Transverse colon (tissue), 4 donors: ENCODE data around the gene CFAP54. TPM values are rescaled to one million over a fixed set of nuclear protein-coding genes. Genes with fewer than 3 reads are reported as not detected.
A peak's percentile ranks its signal among the peaks of the same experiment; 100 is the strongest.

Source experiments
- DNase-seq: peaks from one replicate; pipeline ENCODE4 v3.0.0-alpha.2; 2019
- H3K27ac ChIP-seq, 4 donors: fragments of 200-600 bp; sonication (generic); 2 replicates each; pipeline ENCODE4 v1.5.1; 2016 to 2018; ENCODE audit warnings: inconsistent platforms in 4 of 4
- H3K27me3 ChIP-seq: fragments of 200-600 bp; sonication (generic); 2 replicates; pipeline ENCODE4 v1.5.1; 2017; ENCODE audit warnings: inconsistent platforms
- H3K36me3 ChIP-seq, 4 donors: fragments of 200-600 bp; sonication (generic); 2 replicates each; pipeline ENCODE4 v1.5.1; 2017 to 2019; ENCODE audit warnings: inconsistent platforms in 4 of 4
- H3K4me1 ChIP-seq, 4 donors: fragments of 200-600 bp; sonication (generic); 2 replicates each; pipeline ENCODE4 v1.5.1; 2017 to 2020; ENCODE audit warnings: inconsistent platforms in 4 of 4
- H3K4me3 ChIP-seq, 4 donors: fragments of 200-600 bp; sonication (generic); 1 replicate in 1 of 4; 2 replicates in 3 of 4; pipeline versions ENCODE4 v1.5.1 to v1.6.1; 2017 to 2019; ENCODE audit warnings: inconsistent platforms in 4 of 4
- H3K9me3 ChIP-seq, 2 donors: fragments of 200-600 bp; sonication (generic); 2 replicates each; pipeline ENCODE4 v1.5.1; 2017 to 2019; ENCODE audit warnings: inconsistent platforms in 2 of 2
- EP300 ChIP-seq: sonication (generic); formaldehyde crosslinking; IDR thresholded peaks from one replicate; pipeline ENCODE4 v1.6.1; 2017; ENCODE audit warnings: antibody characterized with exemption, low read depth
- POLR2A ChIP-seq: fragments of 450-650 bp; IDR thresholded peaks from one replicate; pipeline ENCODE4 v1.6.1; 2016; ENCODE audit warnings: antibody characterized with exemption, mild to moderate bottlenecking, moderate library complexity
- POLR2AphosphoS5 ChIP-seq, 3 donors: sonication (generic); formaldehyde crosslinking; IDR thresholded peaks; one replicate each; pipeline ENCODE4 v1.6.1; 2016; ENCODE audit warnings: antibody characterized with exemption in 3 of 3
- WGBS, 2 donors: methylation state at CpG; one replicate each; pipeline ENCODE4 v1.1.5; 2018; ENCODE audit warnings: low coverage in 1 of 2; 5-methylcytosine and 5-hydroxymethylcytosine counted together
- in situ Hi-C, 4 donors: fragments of 200-750 bp; cut with MboI; loops; one replicate each; pipeline versions ENCODE4 v1.15.0 to v1.15.1; 2017; ENCODE audit warnings: low sequenced_read_pairs in 3 of 4, low pct_ligation_motif_present in 1 of 4, low pct_unique_long_range_greater_than_20kb in 1 of 4
- intact Hi-C: fragments of 100-400 bp; cut with DNase I; formaldehyde crosslinking; loops from one replicate; pipeline ENCODE4 v1.15.1; 2023; ENCODE audit warnings: low total_unique reads
- total RNA-seq, 4 donors: library from RNA; depleted of rRNA; stranded (reverse); fragments of >200 nt; gene quantifications; one replicate each; pipeline ENCODE4 v1.1.0, GENCODE V29; 2016
- TF ChIP-seq, protein P1 (sequence below), 5 experiments: fragments of 200-600 bp in 3 of 5; fragments of 450-650 bp in 2 of 5; sonication (generic) in 3 of 5; IDR thresholded peaks; 1 replicate in 2 of 5; 2 replicates in 3 of 5; pipeline ENCODE4 v1.5.1; 2016 to 2017; ENCODE audit warnings: antibody characterized with exemption in 5 of 5, inconsistent platforms in 3 of 5, mild to moderate bottlenecking in 2 of 5, moderate library complexity in 1 of 5

CFAP54 gene
- total RNA-seq, 4 donors from 2014 or later = 0.14 to 22.3 (median 2.1) TPM; not detected in 1

DNA sequence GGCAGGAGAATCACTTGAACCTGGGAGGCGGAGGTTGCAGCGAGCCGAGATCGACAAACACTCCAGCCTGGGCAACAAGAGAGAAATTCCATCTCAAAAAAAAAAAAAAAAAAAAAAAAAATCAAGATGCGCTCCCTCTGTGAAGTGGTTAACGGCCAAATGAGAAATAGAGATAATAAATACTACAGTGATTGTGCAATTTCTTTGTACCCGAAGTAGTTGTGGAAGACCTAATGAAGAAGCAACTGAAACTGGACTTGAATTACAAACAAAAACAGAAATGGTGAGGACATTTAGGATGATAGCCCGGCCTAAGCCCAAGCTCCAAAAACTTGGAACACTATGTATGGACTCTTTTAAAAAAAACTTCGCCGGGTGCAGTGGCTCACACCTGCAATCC lies 45.0 kb upstream of the CFAP54 start:
- WGBS, 2 donors = 80 to 94% methylated on average over 9 to 10 of the region's 10 CpGs
- peaks cover 0 to 2% (median 0%) of the 10 kb centered on the region in 4 donors for H3K4me1 ChIP-seq
- no peaks in the 10 kb centered on the region for H3K27me3 ChIP-seq
- TF ChIP-seq POLR2A (no peak), POLR2AphosphoS5 (IDR thresholded peaks at IDR 0.05) (no peak), EP300 (no peak)
- TF ChIP-seq, protein P1, sequence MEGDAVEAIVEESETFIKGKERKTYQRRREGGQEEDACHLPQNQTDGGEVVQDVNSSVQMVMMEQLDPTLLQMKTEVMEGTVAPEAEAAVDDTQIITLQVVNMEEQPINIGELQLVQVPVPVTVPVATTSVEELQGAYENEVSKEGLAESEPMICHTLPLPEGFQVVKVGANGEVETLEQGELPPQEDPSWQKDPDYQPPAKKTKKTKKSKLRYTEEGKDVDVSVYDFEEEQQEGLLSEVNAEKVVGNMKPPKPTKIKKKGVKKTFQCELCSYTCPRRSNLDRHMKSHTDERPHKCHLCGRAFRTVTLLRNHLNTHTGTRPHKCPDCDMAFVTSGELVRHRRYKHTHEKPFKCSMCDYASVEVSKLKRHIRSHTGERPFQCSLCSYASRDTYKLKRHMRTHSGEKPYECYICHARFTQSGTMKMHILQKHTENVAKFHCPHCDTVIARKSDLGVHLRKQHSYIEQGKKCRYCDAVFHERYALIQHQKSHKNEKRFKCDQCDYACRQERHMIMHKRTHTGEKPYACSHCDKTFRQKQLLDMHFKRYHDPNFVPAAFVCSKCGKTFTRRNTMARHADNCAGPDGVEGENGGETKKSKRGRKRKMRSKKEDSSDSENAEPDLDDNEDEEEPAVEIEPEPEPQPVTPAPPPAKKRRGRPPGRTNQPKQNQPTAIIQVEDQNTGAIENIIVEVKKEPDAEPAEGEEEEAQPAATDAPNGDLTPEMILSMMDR (IDR thresholded peaks at IDR 0.05) = no peak
- no peaks in the 10 kb centered on the region for H3K9me3 ChIP-seq
- no peak for DNase-seq
- in situ Hi-C loops (no loop called here), intact Hi-C loops (no loop called here)
- H3K4me3 ChIP-seq = no peak overlapping the region
- no peaks in the 10 kb centered on the region for H3K36me3 ChIP-seq
- no peak overlapping the region for H3K27ac ChIP-seq

DNA sequence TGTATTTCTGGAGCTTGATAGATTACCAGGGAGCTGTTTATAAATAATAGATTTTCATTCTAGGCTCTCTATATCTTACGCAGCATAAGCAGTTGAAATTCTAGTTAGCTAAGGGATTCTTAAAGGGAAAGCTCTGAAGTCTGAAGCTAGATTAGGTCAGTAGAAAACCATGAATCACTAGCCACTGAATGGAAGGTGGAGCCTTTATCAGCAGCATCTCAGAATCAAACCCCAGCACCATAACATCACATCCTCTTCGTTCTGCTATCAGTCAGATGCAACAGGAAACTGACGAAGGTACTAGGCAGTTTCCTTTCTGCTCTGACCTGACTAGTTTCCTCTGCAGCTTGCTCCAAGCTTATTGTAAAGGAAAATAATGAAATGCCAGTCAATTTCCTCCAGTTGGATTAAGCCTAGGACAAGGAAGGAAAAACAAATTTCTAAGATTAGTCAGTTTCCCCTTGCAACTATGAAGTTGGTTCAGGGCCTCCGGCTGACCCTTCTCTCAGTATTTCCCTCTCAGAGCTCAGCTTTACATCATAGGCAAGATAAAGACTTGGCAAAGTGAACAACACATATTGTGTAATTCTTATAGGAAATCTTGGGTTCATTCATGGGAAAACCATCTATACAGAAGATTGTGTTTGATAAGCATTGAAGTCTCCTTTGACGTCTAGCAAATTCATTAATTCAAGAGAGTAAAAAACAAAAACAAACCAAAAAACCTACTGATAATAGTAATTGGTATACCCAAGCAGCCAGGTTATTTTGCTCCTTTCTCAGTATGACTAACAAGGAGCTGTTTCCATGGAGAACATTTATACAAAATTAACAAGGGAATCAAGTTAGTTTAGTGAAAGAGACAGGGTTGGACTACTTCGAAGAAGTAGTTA lies 43.4 kb upstream of the CFAP54 start:
- Histone ChIP-seq H3K36me3 (no peaks in the 10 kb centered on the region), H3K4me1 (peaks cover 0 to 2% (median 0%) of the 10 kb centered on the region in 4 donors), H3K4me3 (no peak overlapping the region), H3K9me3 (no peaks in the 10 kb centered on the region), H3K27ac (peak overlapping the region; percentile 6 to 68 (median 56)), H3K27me3 (no peaks in the 10 kb centered on the region)
- TF ChIP-seq POLR2A = no peak
- no peak for TF ChIP-seq EP300
- TF ChIP-seq POLR2AphosphoS5 (IDR thresholded peaks at IDR 0.05) = peak in 2 of 3 donors; percentile 53 to 58
- intact Hi-C loops (no loop called here), in situ Hi-C loops (no loop called here)
- WGBS, 2 donors = 56 to 63% methylated on average over 6 of the region's 6 CpGs
- DNase-seq = peak; percentile 12

DNA sequence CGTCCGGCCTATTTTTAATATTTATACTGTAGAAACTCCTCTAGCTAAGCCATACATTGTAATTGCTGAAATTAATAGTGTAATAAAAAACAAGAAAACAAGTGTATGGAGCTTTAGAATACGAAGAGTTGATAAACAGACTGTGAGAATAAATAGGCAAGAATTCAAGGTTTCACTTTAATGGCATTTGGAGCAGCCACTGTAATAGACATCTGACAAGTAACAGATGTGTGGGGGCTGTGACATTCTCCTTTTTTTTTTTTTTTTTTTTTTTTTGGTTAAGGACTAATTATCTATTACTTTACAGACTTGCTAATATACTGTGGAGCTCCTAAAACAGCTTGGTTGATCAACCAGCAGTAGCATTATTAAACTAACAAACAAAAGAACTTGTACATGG lies 42.1 kb upstream of the CFAP54 start:
- intact Hi-C loops (no loop called here), in situ Hi-C loops (no loop called here)
- no peak for TF ChIP-seq EP300
- no peak for TF ChIP-seq POLR2A
- no peak for TF ChIP-seq POLR2AphosphoS5 (IDR thresholded peaks at IDR 0.05)
- TF ChIP-seq, protein P1 (IDR thresholded peaks at IDR 0.05) = no peak
- Histone ChIP-seq H3K27ac (peak overlapping the region in 1 of 4 donors; percentile 50), H3K27me3 (no peaks in the 10 kb centered on the region), H3K9me3 (no peaks in the 10 kb centered on the region), H3K36me3 (no peaks in the 10 kb centered on the region), H3K4me1 (peaks cover 0 to 2% (median 0%) of the 10 kb centered on the region in 4 donors), H3K4me3 (no peak overlapping the region)
- DNase-seq = no peak
- WGBS, 2 donors = 90 to 91% methylated on average over 3 of the region's 3 CpGs

DNA sequence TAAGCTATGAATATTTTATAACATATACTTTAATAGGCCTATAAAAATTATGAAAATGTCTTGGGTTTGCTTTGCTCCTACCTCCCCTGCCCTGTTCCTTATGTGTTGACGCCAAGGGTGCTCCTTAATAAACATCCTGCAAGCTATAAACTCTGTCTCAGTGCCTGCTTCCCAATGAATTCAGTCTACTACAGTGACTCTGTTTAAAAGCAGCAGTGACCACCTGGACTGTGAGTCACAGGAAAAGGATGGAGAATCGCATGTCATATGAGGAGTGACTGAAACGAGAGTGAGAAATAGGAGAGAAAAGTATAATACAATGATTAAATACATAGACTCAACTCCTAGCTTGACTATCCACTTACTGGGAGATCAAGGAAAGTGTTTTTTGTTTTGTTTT lies 41.1 kb upstream of the CFAP54 start:
- DNase-seq = no peak
- Histone ChIP-seq H3K27ac (no peak overlapping the region), H3K9me3 (no peaks in the 10 kb centered on the region), H3K27me3 (no peaks in the 10 kb centered on the region), H3K4me3 (no peak overlapping the region), H3K4me1 (peaks cover 0 to 2% (median 0%) of the 10 kb centered on the region in 4 donors), H3K36me3 (no peaks in the 10 kb centered on the region)
- TF ChIP-seq, protein P1 (IDR thresholded peaks at IDR 0.05) = no peak
- TF ChIP-seq POLR2A (no peak), EP300 (no peak), POLR2AphosphoS5 (IDR thresholded peaks at IDR 0.05) (no peak)
- intact Hi-C loops (no loop called here), in situ Hi-C loops (no loop called here)
- WGBS, 2 donors = 64 to 68% methylated on average over 3 of the region's 3 CpGs
